DND-41 (cell line): ENCODE measurements around the gene GAPT.

Source experiments
- ATAC-seq: fragments of 200-7000 bp; cut with Tn5 transposase; 3 replicates; pipeline ENCODE4 v1.9.1; 2021; ENCODE audit warnings: low read depth; ENCODE audit not compliant: insufficient read depth
- DNase-seq: peaks from one replicate; pipeline ENCODE4 v3.0.0-alpha.2; 2020
- H2AFZ ChIP-seq: 2 replicates; pipeline ENCODE4 v1.6.0; 2012; ENCODE audit warnings: low read depth, low read length
- H3K27ac ChIP-seq: 2 replicates; pipeline ENCODE4 v1.5.1; 2012; ENCODE audit warnings: low read length, inconsistent platforms
- H3K27me3 ChIP-seq: fragments of 200-600 bp; sonication (generic); 2 replicates; pipeline ENCODE4 v1.6.0; 2012; ENCODE audit warnings: low read length, mild to moderate bottlenecking, inconsistent platforms; ENCODE audit not compliant: insufficient read depth, poor library complexity
- H3K36me3 ChIP-seq: 2 replicates; pipeline ENCODE4 v1.5.1; 2012; ENCODE audit warnings: low read length, inconsistent platforms; ENCODE audit not compliant: insufficient read depth
- H3K4me1 ChIP-seq: 2 replicates; pipeline ENCODE4 v1.5.1; 2012; ENCODE audit warnings: mild to moderate bottlenecking, low read length; ENCODE audit not compliant: insufficient read depth
- H3K4me2 ChIP-seq: 2 replicates; pipeline ENCODE4 v1.6.0; 2012; ENCODE audit warnings: mild to moderate bottlenecking, moderate library complexity, low read length, inconsistent platforms; ENCODE audit not compliant: insufficient read depth
- H3K4me3 ChIP-seq, 2 experiments: fragments of 200-600 bp in 1 of 2; shearing (Covaris generic) in 1 of 2; 2 replicates each; pipeline ENCODE4 v1.5.1; 2012 to 2016; ENCODE audit warnings: inconsistent platforms in 2 of 2, low read length in 2 of 2, mild to moderate bottlenecking in 2 of 2, low read depth in 1 of 2, moderate library complexity in 1 of 2
- H3K79me2 ChIP-seq: 2 replicates; pipeline ENCODE4 v1.6.0; 2012; ENCODE audit warnings: low read length, inconsistent platforms; ENCODE audit not compliant: insufficient read depth
- H3K9ac ChIP-seq: 2 replicates; pipeline ENCODE4 v1.6.0; 2012; ENCODE audit warnings: low read depth, mild to moderate bottlenecking, inconsistent platforms, low read length, moderate library complexity
- H3K9me3 ChIP-seq: 2 replicates; pipeline ENCODE4 v1.5.1; 2012; ENCODE audit warnings: low read length, moderate library complexity, mild to moderate bottlenecking, inconsistent platforms; ENCODE audit not compliant: insufficient read depth, severe bottlenecking
- H4K20me1 ChIP-seq: 2 replicates; pipeline ENCODE4 v1.6.0; 2012; ENCODE audit warnings: low read length; ENCODE audit not compliant: insufficient read depth
- CTCF ChIP-seq: IDR thresholded peaks from 2 replicates; pipeline ENCODE4 v1.5.1; 2012; ENCODE audit warnings: borderline replicate concordance, low read length, moderate library complexity, mild to moderate bottlenecking; ENCODE audit not compliant: poor library complexity, severe bottlenecking; ENCODE audit errors: extremely low read depth
- EZH2 ChIP-seq: IDR thresholded peaks from 3 replicates; pipeline ENCODE4 v1.6.1; 2012; ENCODE audit warnings: borderline replicate concordance, low read depth, mild to moderate bottlenecking, moderate library complexity, low read length, inconsistent platforms; ENCODE audit not compliant: severe bottlenecking

The GAPT gene

GRCh38 chr5:58454025-58454424, 37.2 kb upstream of the GAPT start:
- H2AFZ ChIP-seq, result no peak overlapping the region
- DNase-seq (no peak), ATAC-seq (no peak)
- no peaks in the 10 kb centered on the region for H3K79me2 ChIP-seq
- H3K36me3 ChIP-seq, result peaks cover 18% of the 10 kb centered on the region
- TF ChIP-seq EZH2, result no peak
- no peak for TF ChIP-seq CTCF
- H3K9me3 ChIP-seq, result no peaks in the 10 kb centered on the region
- H3K9ac ChIP-seq, result no peak overlapping the region
- peaks cover under 1% of the 10 kb centered on the region for H3K27me3 ChIP-seq
- H3K27ac ChIP-seq, result no peak overlapping the region
- H3K4me3 ChIP-seq, result no peak overlapping the region
- H3K4me1 ChIP-seq, result peaks cover 10% of the 10 kb centered on the region
- H4K20me1 ChIP-seq, result no peaks in the 10 kb centered on the region
- H3K4me2 ChIP-seq, result no peak overlapping the region

- no peaks in the 10 kb centered on the region for H3K9me3 ChIP-seq
- no peaks in the 10 kb centered on the region for H4K20me1 ChIP-seq
- ATAC-seq, result no peak
- H2AFZ ChIP-seq, result no peak overlapping the region
- peaks cover 11% of the 10 kb centered on the region for H3K27me3 ChIP-seq
- no peak overlapping the region for H3K27ac ChIP-seq
- H3K4me2 ChIP-seq, result no peak overlapping the region
- TF ChIP-seq EZH2 (no peak), CTCF (no peak)
- no peak overlapping the region for H3K9ac ChIP-seq
- peaks cover 18% of the 10 kb centered on the region for H3K36me3 ChIP-seq
- no peaks in the 10 kb centered on the region for H3K79me2 ChIP-seq
- H3K4me3 ChIP-seq, result no peak overlapping the region
- peaks cover 20% of the 10 kb centered on the region for H3K4me1 ChIP-seq
- no peak for DNase-seq
Measured at GRCh38 chr5:58455066-58455465, 36.2 kb upstream of the GAPT start.

GRCh38 chr5:58455480-58455879, 35.8 kb upstream of the GAPT start:
- TF ChIP-seq EZH2, result no peak
- Histone ChIP-seq H3K27ac (no peak overlapping the region), H4K20me1 (no peaks in the 10 kb centered on the region), H3K9ac (no peak overlapping the region), H2AFZ (no peak overlapping the region), H3K9me3 (no peaks in the 10 kb centered on the region), H3K27me3 (peaks cover 12% of the 10 kb centered on the region), H3K4me2 (no peak overlapping the region), H3K79me2 (no peaks in the 10 kb centered on the region), H3K4me1 (peaks cover 24% of the 10 kb centered on the region), H3K4me3 (no peak overlapping the region), H3K36me3 (peaks cover 18% of the 10 kb centered on the region)
- DNase-seq (no peak), ATAC-seq (no peak)

- H3K4me3 ChIP-seq, result no peak overlapping the region
- H3K4me1 ChIP-seq, result peaks cover 30% of the 10 kb centered on the region
- no peak for ATAC-seq
- H3K4me2 ChIP-seq, result no peak overlapping the region
- no peak overlapping the region for H3K27ac ChIP-seq
- no peaks in the 10 kb centered on the region for H3K79me2 ChIP-seq
- TF ChIP-seq CTCF, result no peak
- TF ChIP-seq EZH2, result no peak
- peaks cover 12% of the 10 kb centered on the region for H3K27me3 ChIP-seq
- H3K9ac ChIP-seq, result no peak overlapping the region
- no peak for DNase-seq
- H3K9me3 ChIP-seq, result no peaks in the 10 kb centered on the region
- H2AFZ ChIP-seq, result no peak overlapping the region
- H4K20me1 ChIP-seq, result no peaks in the 10 kb centered on the region
- peaks cover 18% of the 10 kb centered on the region for H3K36me3 ChIP-seq
Measured at GRCh38 chr5:58456026-58456425, 35.2 kb upstream of the GAPT start.
